HG03159 (cell line): ENCODE measurements around the gene PIWIL4.

Experiments
- ATAC-seq: cut with Tn5 transposase; IDR thresholded peaks from one replicate; pipeline ENCODE4 v1.9.1; 2021; ENCODE audit warnings: mild to moderate bottlenecking, moderate library complexity; ENCODE audit not compliant: unreplicated experiment

Gene PIWIL4

GRCh38 chr11:94658888-94659287 lies 91.7 kb downstream of the PIWIL4 start:
- no peak for ATAC-seq

GRCh38 chr11:94661444-94661843 lies 94.3 kb downstream of the PIWIL4 start:
- ATAC-seq = no peak

DNA sequence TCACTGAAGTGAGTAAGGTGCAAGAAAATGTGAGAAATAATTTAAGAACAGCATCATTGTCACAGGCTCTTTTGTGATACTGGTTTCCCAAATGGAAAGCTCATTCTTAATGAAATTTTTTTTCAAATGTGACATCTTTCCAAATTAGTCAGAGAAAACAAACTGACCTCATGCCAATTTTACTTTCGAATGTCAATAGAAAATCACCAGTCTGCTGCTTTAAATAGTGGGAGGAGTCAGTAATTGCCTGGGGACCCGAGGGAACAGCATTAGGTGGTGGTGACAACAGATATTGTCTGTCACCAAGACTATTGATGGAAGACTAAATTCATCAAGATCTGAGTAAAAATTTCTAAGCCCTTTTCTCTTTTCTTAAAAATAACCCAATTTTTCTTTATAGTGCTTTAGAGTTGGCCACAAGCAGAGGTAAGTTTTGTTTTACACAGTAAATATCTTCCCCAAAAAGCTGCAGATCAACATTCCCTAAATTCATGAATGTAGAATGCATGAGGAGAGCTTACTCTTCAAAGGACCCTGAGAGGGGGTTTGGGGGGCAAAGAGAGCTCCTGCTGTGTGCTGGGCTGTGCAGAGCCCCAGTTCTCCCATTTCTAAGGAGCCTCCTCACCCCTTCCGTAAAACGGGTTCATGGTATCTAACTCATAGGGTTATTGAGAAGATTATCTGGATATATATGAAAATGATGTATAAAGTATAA lies 95.1 kb downstream of the PIWIL4 start:
- no peak for ATAC-seq

- no peak for ATAC-seq
Measured at GRCh38 chr11:94662846-94663390, 95.8 kb downstream of the PIWIL4 start.

- no peak for ATAC-seq
Measured at GRCh38 chr11:94664346-94664745, 97.2 kb downstream of the PIWIL4 start.

DNA sequence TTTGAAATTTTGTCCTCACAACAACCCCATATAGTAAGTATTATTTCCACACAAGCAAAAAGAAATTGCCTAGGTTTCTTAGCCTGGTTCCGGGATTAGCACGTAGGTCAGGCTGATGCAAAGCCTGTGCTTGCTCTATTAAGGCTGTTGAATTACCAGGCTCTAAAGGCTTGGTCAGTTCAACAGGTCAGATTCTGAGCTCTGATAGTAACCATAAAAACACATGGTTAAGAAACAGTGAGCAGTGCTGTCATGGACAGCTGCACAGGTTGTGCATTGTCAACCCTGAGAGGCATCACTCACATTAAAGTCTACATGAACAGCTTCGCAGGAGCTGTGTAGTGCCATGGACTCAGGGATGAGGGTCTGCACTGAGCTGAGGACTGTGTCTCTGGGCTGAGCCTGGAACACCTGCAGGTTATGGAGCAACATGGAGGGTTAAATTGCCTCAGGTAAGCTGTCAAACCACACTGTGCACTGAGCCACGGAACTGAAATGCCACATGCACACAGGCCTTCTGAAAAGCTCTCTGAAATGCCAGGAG lies 98.0 kb downstream of the PIWIL4 start:
- no peak for ATAC-seq

GRCh38 chr11:94666792-94667721 lies 99.9 kb downstream of the PIWIL4 start:
- ATAC-seq = no peak

GRCh38 chr11:94668212-94668793 lies 101.1 kb downstream of the PIWIL4 start:
- ATAC-seq = no peak

GRCh38 chr11:94669023-94669422 lies 101.9 kb downstream of the PIWIL4 start:
- ATAC-seq = no peak
